ENCODE measurements around the gene ACOT6.
"Not testable (repeated sequence)": the region's sequence is repeated elsewhere in the genome, so short reads cannot be mapped to it uniquely, and the experiment has no call there.

- TF ChIP-seq CTCF (IDR thresholded peaks at IDR 0.05 in 2 of 3, conservative IDR thresholded peaks at IDR 0.05 in 1 of 3; ENCODE audit: insufficient read depth in 2 of 3, low read depth in 1 of 3, low read length in 3 of 3); FOSL1 (tag; conservative IDR thresholded peaks at IDR 0.05); REST (IDR thresholded peaks at IDR 0.05; ENCODE audit: borderline replicate concordance); REST (CRISPR knock-in tag; IDR thresholded peaks at IDR 0.05; ENCODE audit: low read depth); CBFB (CRISPR knock-in tag; IDR thresholded peaks at IDR 0.05); POLR2A (conservative IDR thresholded peaks at IDR 0.05); MED1 (CRISPR knock-in tag; IDR thresholded peaks at IDR 0.05; ENCODE audit: borderline replicate concordance); ETV6 (IDR thresholded peaks at IDR 0.05; ENCODE audit: borderline replicate concordance in 1 of 2, low read depth in 2 of 2, low read length in 1 of 2); ETV6 (CRISPR knock-in tag; IDR thresholded peaks at IDR 0.05; ENCODE audit: borderline replicate concordance); ZNF384 (IDR thresholded peaks at IDR 0.05; ENCODE audit: low read depth, low read length); HDGF (IDR thresholded peaks at IDR 0.05): not testable (repeated sequence)
Observed at GRCh38 chr14:73582102-73582979, 30.0 kb upstream of the ACOT6 start.
